Measurements from ENCODE around the gene RAPGEF2. TPM values are rescaled to one million over a fixed set of nuclear protein-coding genes. Genes with fewer than 3 reads are reported as not detected.
A peak's percentile ranks its signal among the peaks of the same experiment; 100 is the strongest.

Gene RAPGEF2
- total RNA-seq, 1 donor, result 84.6 TPM

- DNase-seq (ENCODE audit: low read depth in 2 of 3, low spot score in 2 of 3), result no peak
Observed at GRCh38 chr4:159191989-159192388, 89.1 kb downstream of the RAPGEF2 start.

- peak in 1 of 3 donors; percentile 42 for DNase-seq (ENCODE audit: low read depth in 2 of 3, low spot score in 2 of 3)
Observed at GRCh38 chr4:159193046-159193620, 90.3 kb downstream of the RAPGEF2 start.

GRCh38 chr4:159195361-159195769 lies 92.5 kb downstream of the RAPGEF2 start:
- DNase-seq (ENCODE audit: low read depth in 2 of 3, low spot score in 2 of 3), result no peak

GRCh38 chr4:159197260-159197884 lies 94.5 kb downstream of the RAPGEF2 start:
- DNase-seq (ENCODE audit: low read depth in 2 of 3, low spot score in 2 of 3), result no peak

- no peak for DNase-seq (ENCODE audit: low read depth in 2 of 3, low spot score in 2 of 3)
Observed at GRCh38 chr4:159197885-159198269, 95.0 kb downstream of the RAPGEF2 start.

GRCh38 chr4:159199826-159200225 lies 96.9 kb downstream of the RAPGEF2 start:
- no peak for DNase-seq (ENCODE audit: low read depth in 2 of 3, low spot score in 2 of 3)

GRCh38 chr4:159201168-159201567 lies 98.3 kb downstream of the RAPGEF2 start:
- DNase-seq (ENCODE audit: low read depth in 2 of 3, low spot score in 2 of 3), result no peak

- no peak for DNase-seq (ENCODE audit: low read depth in 2 of 3, low spot score in 2 of 3)
Observed at GRCh38 chr4:159204566-159204965, 101.7 kb downstream of the RAPGEF2 start.

GRCh38 chr4:159205466-159205865 lies 102.6 kb downstream of the RAPGEF2 start:
- peak in 1 of 3 donors; percentile 47 for DNase-seq (ENCODE audit: low read depth in 2 of 3, low spot score in 2 of 3)

- peak in 2 of 3 donors; percentile 72 to 88 for DNase-seq (ENCODE audit: low read depth in 2 of 3, low spot score in 2 of 3)
Observed at GRCh38 chr4:159206427-159206871, 103.6 kb downstream of the RAPGEF2 start.

GRCh38 chr4:159209249-159209648 lies 106.4 kb downstream of the RAPGEF2 start:
- no peak for DNase-seq (ENCODE audit: low read depth in 2 of 3, low spot score in 2 of 3)

GRCh38 chr4:159210975-159211374 lies 108.1 kb downstream of the RAPGEF2 start:
- DNase-seq (ENCODE audit: low read depth in 2 of 3, low spot score in 2 of 3), result no peak

- DNase-seq (ENCODE audit: low read depth in 2 of 3, low spot score in 2 of 3), result no peak
Observed at GRCh38 chr4:159212675-159213293, 109.9 kb downstream of the RAPGEF2 start.

GRCh38 chr4:159216834-159217233 lies 114.0 kb downstream of the RAPGEF2 start:
- DNase-seq (ENCODE audit: low read depth in 2 of 3, low spot score in 2 of 3), result no peak

GRCh38 chr4:159219862-159220261 lies 117.0 kb downstream of the RAPGEF2 start:
- DNase-seq (ENCODE audit: low read depth in 2 of 3, low spot score in 2 of 3), result no peak

- no peak for DNase-seq (ENCODE audit: low read depth in 2 of 3, low spot score in 2 of 3)
Observed at GRCh38 chr4:159220353-159220752, 117.5 kb downstream of the RAPGEF2 start.

- no peak for DNase-seq (ENCODE audit: low read depth in 2 of 3, low spot score in 2 of 3)
Observed at GRCh38 chr4:159221280-159221679, 118.4 kb downstream of the RAPGEF2 start.

- no peak for DNase-seq (ENCODE audit: low read depth in 2 of 3, low spot score in 2 of 3)
Observed at GRCh38 chr4:159222043-159222552, 119.2 kb downstream of the RAPGEF2 start.

- no peak for DNase-seq (ENCODE audit: low read depth in 2 of 3, low spot score in 2 of 3)
Observed at GRCh38 chr4:159224408-159224807, 121.5 kb downstream of the RAPGEF2 start.

GRCh38 chr4:159227378-159227777 lies 124.5 kb downstream of the RAPGEF2 start:
- no peak for DNase-seq (ENCODE audit: low read depth in 2 of 3, low spot score in 2 of 3)

- no peak for DNase-seq (ENCODE audit: low read depth in 2 of 3, low spot score in 2 of 3)
Observed at GRCh38 chr4:159227984-159228383, 125.1 kb downstream of the RAPGEF2 start.

GRCh38 chr4:159229164-159229563 lies 126.3 kb downstream of the RAPGEF2 start:
- DNase-seq (ENCODE audit: low read depth in 2 of 3, low spot score in 2 of 3), result no peak

All from hematopoietic multipotent progenitor cell (in vitro differentiated cells).